Trophoblast cell (in vitro differentiated cells and primary cell): Measurements from ENCODE around the gene RASAL2.

ENCODE experiments used
- DNase-seq, 2 donors: peaks; one replicate each; pipeline ENCODE4 v3.0.0-alpha.2; 2016
- H2AFZ ChIP-seq: 2 replicates; pipeline ENCODE4 v1.6.1; 2013; ENCODE audit warnings: low read length, moderate library complexity, mild to moderate bottlenecking; ENCODE audit not compliant: insufficient read depth, poor library complexity
- H2AK5ac ChIP-seq: 2 replicates; pipeline ENCODE4 v1.6.1; 2013; ENCODE audit warnings: mild to moderate bottlenecking, low read length
- H2BK120ac ChIP-seq: 2 replicates; pipeline ENCODE4 v1.6.1; 2013; ENCODE audit warnings: low read length, mild to moderate bottlenecking, moderate library complexity; ENCODE audit not compliant: insufficient read depth, poor library complexity
- H2BK12ac ChIP-seq: 2 replicates; pipeline ENCODE4 v1.6.1; 2013; ENCODE audit warnings: mild to moderate bottlenecking, low read length, moderate library complexity
- H2BK5ac ChIP-seq: 2 replicates; pipeline ENCODE4 v1.6.1; 2013; ENCODE audit warnings: low read length, low read depth, moderate library complexity, mild to moderate bottlenecking; ENCODE audit not compliant: poor library complexity
- H3K14ac ChIP-seq: 2 replicates; pipeline ENCODE4 v1.6.1; 2013; ENCODE audit warnings: mild to moderate bottlenecking, low read length
- H3K18ac ChIP-seq: 2 replicates; pipeline ENCODE4 v1.6.1; 2013; ENCODE audit warnings: mild to moderate bottlenecking, low read length
- H3K23ac ChIP-seq: 2 replicates; pipeline ENCODE4 v1.6.1; 2013; ENCODE audit warnings: low read length
- H3K27ac ChIP-seq: 2 replicates; pipeline ENCODE4 v1.5.1; 2013; ENCODE audit warnings: low read depth, mild to moderate bottlenecking, inconsistent platforms, low read length, moderate library complexity
- H3K27me3 ChIP-seq: 2 replicates; pipeline ENCODE4 v1.6.1; 2013; ENCODE audit warnings: inconsistent platforms, mild to moderate bottlenecking, low read length, moderate library complexity; ENCODE audit not compliant: insufficient read depth
- H3K36me3 ChIP-seq, 2 experiments: 1 replicate in 1 of 2; 2 replicates in 1 of 2; pipeline ENCODE4 v1.6.1; 2013; ENCODE audit warnings: low read length in 2 of 2, mild to moderate bottlenecking in 2 of 2, moderate library complexity in 1 of 2; ENCODE audit not compliant: insufficient read depth in 2 of 2, control insufficient read depth in 1 of 2
- H3K4ac ChIP-seq: 2 replicates; pipeline ENCODE4 v1.6.1; 2013; ENCODE audit warnings: low read depth, mild to moderate bottlenecking, low read length, moderate library complexity
- H3K4me1 ChIP-seq, 2 experiments: 1 replicate in 1 of 2; 2 replicates in 1 of 2; pipeline ENCODE4 v1.6.1; 2013; ENCODE audit warnings: low read length in 2 of 2, mild to moderate bottlenecking in 2 of 2, moderate library complexity in 1 of 2; ENCODE audit not compliant: insufficient read depth in 2 of 2, control insufficient read depth in 1 of 2
- H3K4me2 ChIP-seq: 2 replicates; pipeline ENCODE4 v1.6.1; 2013; ENCODE audit warnings: inconsistent platforms, mild to moderate bottlenecking, low read length, moderate library complexity
- H3K4me3 ChIP-seq: 2 replicates; pipeline ENCODE4 v1.5.1; 2013; ENCODE audit warnings: mild to moderate bottlenecking, low read depth, low read length, inconsistent platforms
- H3K79me1 ChIP-seq: one replicate; pipeline ENCODE4 v1.6.1; 2013; ENCODE audit warnings: low read length
- H3K79me2 ChIP-seq: 2 replicates; pipeline ENCODE4 v1.6.1; 2013; ENCODE audit warnings: low read length, mild to moderate bottlenecking; ENCODE audit not compliant: control insufficient read depth, insufficient read depth, poor library complexity
- H3K9ac ChIP-seq: 2 replicates; pipeline ENCODE4 v1.6.1; 2013; ENCODE audit warnings: mild to moderate bottlenecking, low read length
- H3K9me3 ChIP-seq: 2 replicates; pipeline ENCODE4 v1.6.1; 2013; ENCODE audit warnings: low read depth, mild to moderate bottlenecking, control low read depth, inconsistent platforms, low read length; ENCODE audit not compliant: insufficient read depth
- H4K12ac ChIP-seq: 2 replicates; pipeline ENCODE4 v1.6.1; 2013; ENCODE audit warnings: low read depth, mild to moderate bottlenecking, low read length, moderate library complexity
- H4K8ac ChIP-seq: 2 replicates; pipeline ENCODE4 v1.6.1; 2013; ENCODE audit warnings: low read depth, mild to moderate bottlenecking, low read length, moderate library complexity
- H4K91ac ChIP-seq: one replicate; pipeline ENCODE4 v1.6.1; 2013; ENCODE audit warnings: low read depth, mild to moderate bottlenecking, low read length, moderate library complexity
- WGBS: extraction: QIAGEN DNeasy Blood & Tissue Kit; methylation state at CpG from one replicate; pipeline ENCODE4 v1.1.7; 2013; ENCODE audit warnings: missing lambda C conversion rate; ENCODE audit not compliant: insufficient read length, insufficient coverage; ENCODE audit errors: extremely low coverage; 5-methylcytosine and 5-hydroxymethylcytosine counted together

Gene RASAL2

DNA sequence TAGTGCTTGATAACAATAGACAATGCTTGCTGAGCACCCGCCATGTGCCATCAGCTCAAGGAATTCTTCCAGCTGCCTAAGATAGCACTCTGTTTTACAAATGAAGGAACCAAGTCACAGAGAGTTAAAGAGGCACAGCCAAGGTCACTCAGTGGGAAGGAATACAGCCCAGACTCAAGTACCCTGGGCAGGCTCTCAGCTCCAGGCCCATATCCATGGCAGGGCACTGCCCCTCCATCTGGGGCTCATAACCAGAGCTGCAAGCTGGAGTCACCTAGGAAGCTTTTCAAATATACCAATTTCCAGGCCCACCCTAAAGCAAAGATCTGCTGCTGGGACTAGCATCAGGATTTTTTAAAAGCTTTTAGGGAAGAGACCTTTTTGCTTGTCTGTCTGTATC is 401.3 kb downstream of the RASAL2 start:
- Histone ChIP-seq H3K4me3 (no peak overlapping the region), H3K4me2 (no peak overlapping the region)

DNA sequence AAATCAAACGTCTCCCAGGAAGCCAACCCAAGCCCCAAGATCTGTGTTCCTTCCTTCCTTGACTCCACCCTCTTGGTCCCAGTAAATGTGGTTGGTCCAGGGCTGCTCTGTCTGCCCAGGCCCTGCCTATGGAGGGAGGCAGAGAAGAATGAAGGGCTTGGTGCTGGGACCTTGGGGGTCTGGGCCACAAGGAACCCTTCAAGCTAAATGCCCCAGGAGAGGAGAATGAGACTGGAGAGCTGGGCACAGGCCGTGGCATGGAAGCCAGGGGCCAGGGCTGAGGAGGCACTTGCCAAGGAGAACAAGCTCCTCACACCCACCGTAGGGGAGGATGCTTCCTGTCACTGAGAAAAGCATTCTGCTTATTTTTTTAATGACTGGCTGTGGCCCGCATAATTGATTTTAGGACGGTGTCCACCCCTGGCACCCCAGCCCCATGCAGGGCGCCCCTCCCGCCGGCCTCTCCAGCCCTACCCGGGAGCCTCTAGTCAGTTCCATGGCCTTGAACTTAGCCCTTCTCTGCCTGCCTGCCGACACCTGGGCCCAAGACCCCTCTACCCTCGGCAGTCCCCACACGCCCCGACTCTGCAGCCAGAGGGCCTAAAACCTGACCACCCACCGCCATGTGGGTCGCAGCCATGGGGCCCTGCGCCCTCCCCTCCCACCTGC is 402.0 kb downstream of the RASAL2 start:
- Histone ChIP-seq H3K4me2 (no peak overlapping the region), H2BK12ac (no peak overlapping the region), H3K9ac (no peak overlapping the region), H2AFZ (no peak overlapping the region), H3K4me1 (no peaks in the 10 kb centered on the region), H3K9me3 (peaks cover 3% of the 10 kb centered on the region), H2BK120ac (no peak overlapping the region), H3K79me1 (no peaks in the 10 kb centered on the region), H4K12ac (no peak overlapping the region), H3K27me3 (no peaks in the 10 kb centered on the region), H2AK5ac (no peak overlapping the region), H3K14ac (no peak overlapping the region), H3K23ac (no peak overlapping the region), H3K79me2 (no peaks in the 10 kb centered on the region), H3K18ac (no peak overlapping the region), H4K91ac (no peak overlapping the region), H3K4me3 (no peak overlapping the region), H2BK5ac (no peak overlapping the region), H3K27ac (no peak overlapping the region), H3K36me3 (no peaks in the 10 kb centered on the region), H3K4ac (no peak overlapping the region), H4K8ac (no peak overlapping the region)
- no peak for DNase-seq
- WGBS: no CpG with 5 or more reads among the region's 16 CpGs

More for the DNA sequence above, 401.3 kb downstream of the RASAL2 start:
- no peak for DNase-seq
- H3K18ac ChIP-seq: no peak overlapping the region
- H3K79me2 ChIP-seq: no peaks in the 10 kb centered on the region
- H3K9me3 ChIP-seq: peaks cover 3% of the 10 kb centered on the region
- no peak overlapping the region for H4K8ac ChIP-seq
- H3K9ac ChIP-seq: no peak overlapping the region
- H3K27me3 ChIP-seq: no peaks in the 10 kb centered on the region
- no CpG with 5 or more reads among the region's 1 CpG for WGBS
- no peak overlapping the region for H2BK5ac ChIP-seq
- no peak overlapping the region for H3K4ac ChIP-seq
- no peak overlapping the region for H2BK12ac ChIP-seq
- H2AFZ ChIP-seq: no peak overlapping the region
- H4K91ac ChIP-seq: no peak overlapping the region
- no peaks in the 10 kb centered on the region for H3K79me1 ChIP-seq
- H3K4me1 ChIP-seq: no peaks in the 10 kb centered on the region
- H2BK120ac ChIP-seq: no peak overlapping the region
- no peaks in the 10 kb centered on the region for H3K36me3 ChIP-seq
- H3K27ac ChIP-seq: no peak overlapping the region
- H2AK5ac ChIP-seq: no peak overlapping the region
- H4K12ac ChIP-seq: no peak overlapping the region
- no peak overlapping the region for H3K23ac ChIP-seq
- H3K14ac ChIP-seq: no peak overlapping the region

DNA sequence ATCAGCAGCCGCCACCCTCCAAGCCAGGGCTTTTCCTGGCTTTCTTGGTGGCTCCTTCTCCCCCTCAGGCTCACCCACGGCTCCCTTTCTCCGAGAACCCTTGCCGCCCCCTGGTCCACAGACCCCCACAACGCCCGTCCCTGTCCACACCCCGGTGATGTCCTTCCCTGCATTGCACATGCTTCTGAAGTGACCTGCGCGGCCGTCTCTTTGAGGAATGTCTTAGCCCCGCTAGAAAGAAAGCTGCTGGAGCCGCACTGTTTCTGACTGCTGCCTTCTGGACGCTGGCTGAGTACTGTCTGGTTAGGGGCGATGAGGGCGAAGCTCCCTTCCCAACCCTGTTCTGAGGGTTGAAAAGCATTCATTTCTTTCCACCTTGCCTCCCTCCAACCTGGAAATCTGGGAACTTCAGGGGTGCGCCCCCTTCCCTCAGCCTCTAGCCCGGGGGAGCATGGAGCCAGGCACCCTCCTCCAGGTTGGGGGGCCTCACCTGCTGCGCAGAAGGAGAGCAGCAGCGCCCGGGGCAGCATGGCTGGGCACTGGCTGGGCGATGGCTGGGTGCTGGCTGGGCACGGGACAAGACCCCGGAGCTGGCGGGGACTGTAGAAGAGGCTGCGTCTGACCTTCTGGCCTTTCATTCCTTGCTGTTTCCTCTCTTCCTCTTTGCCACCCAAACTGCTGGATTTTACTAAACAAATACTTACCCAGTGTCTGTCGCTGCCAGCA is 402.7 kb downstream of the RASAL2 start, which contains the start of gene CLEC20A:
Gene CLEC20A (minus strand): TSS at position 555 of the 726 bp plus-strand sequence. CDS start 25 bp downstream, at position 530.
- Histone ChIP-seq H3K79me2 (no peaks in the 10 kb centered on the region), H3K27ac (no peak within 1 kb of the TSS), H2BK120ac (no peak within 1 kb of the TSS), H4K8ac (no peak within 1 kb of the TSS), H3K4me3 (no peak within 1 kb of the TSS), H3K4ac (no peak within 1 kb of the TSS), H3K27me3 (no peaks in the 10 kb centered on the region), H3K4me1 (peaks cover 0 to 2% of the 10 kb centered on the region in 2 experiments), H3K79me1 (no peaks in the 10 kb centered on the region), H2AK5ac (no peak within 1 kb of the TSS), H3K23ac (no peak within 1 kb of the TSS), H3K18ac (no peak within 1 kb of the TSS), H4K12ac (no peak within 1 kb of the TSS), H3K36me3 (no peaks in the 10 kb centered on the region), H2BK5ac (no peak within 1 kb of the TSS), H3K9ac (no peak within 1 kb of the TSS), H4K91ac (no peak within 1 kb of the TSS), H2BK12ac (no peak within 1 kb of the TSS), H2AFZ (no peak within 1 kb of the TSS), H3K14ac (no peak within 1 kb of the TSS), H3K4me2 (no peak within 1 kb of the TSS), H3K9me3 (peaks cover 3% of the 10 kb centered on the region)
- no peak for DNase-seq
- WGBS: no CpG with 5 or more reads among the region's 26 CpGs

DNA sequence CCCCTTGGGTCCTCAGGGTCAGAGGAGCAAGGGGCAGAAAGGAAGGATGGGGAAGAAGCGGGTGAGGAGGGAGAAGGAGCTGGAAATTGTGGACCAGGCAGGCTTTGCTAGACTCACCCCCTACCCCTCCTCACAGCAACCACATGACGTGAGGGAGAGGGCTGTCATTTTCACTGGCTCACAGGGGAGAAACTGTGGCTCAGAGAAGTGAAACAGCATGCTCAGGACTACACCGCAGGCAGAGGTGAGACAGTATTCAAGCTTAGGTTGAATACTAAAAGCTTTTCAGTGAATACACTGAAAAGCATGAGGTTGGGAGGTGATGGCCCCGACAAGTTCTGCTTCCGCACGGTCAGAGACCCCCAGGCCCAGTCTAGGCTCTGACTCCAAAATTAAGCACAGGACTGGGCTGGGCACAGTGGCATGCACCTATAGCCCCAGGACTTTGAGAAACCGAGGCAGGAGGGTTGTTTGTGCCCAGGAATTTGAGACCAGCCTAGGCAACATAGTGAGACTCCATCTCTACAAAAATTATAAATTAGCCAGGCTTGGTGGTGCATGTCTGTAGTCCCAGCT is 404.1 kb downstream of the RASAL2 start:
- no peak overlapping the region for H4K12ac ChIP-seq
- no peaks in the 10 kb centered on the region for H3K36me3 ChIP-seq
- H3K14ac ChIP-seq: no peak overlapping the region
- H3K27me3 ChIP-seq: no peaks in the 10 kb centered on the region
- H2AK5ac ChIP-seq: no peak overlapping the region
- H3K9ac ChIP-seq: no peak overlapping the region
- H3K4me1 ChIP-seq: peaks cover 2 to 3% of the 10 kb centered on the region in 2 experiments
- H3K9me3 ChIP-seq: peaks cover 3% of the 10 kb centered on the region
- H3K4ac ChIP-seq: no peak overlapping the region
- no peaks in the 10 kb centered on the region for H3K79me2 ChIP-seq
- H2BK12ac ChIP-seq: no peak overlapping the region
- no peak overlapping the region for H3K4me2 ChIP-seq
- H4K91ac ChIP-seq: no peak overlapping the region
- no peaks in the 10 kb centered on the region for H3K79me1 ChIP-seq
- no peak overlapping the region for H2BK5ac ChIP-seq
- H2AFZ ChIP-seq: no peak overlapping the region
- H3K4me3 ChIP-seq: no peak overlapping the region
- no CpG with 5 or more reads among the region's 7 CpGs for WGBS
- no peak overlapping the region for H2BK120ac ChIP-seq
- no peak overlapping the region for H3K18ac ChIP-seq
- H4K8ac ChIP-seq: no peak overlapping the region
- no peak overlapping the region for H3K27ac ChIP-seq
- H3K23ac ChIP-seq: no peak overlapping the region
- DNase-seq: no peak
